H1 (cell line): Measurements from ENCODE around the gene DNAJB11. TPM values are rescaled to one million over a fixed set of nuclear protein-coding genes. Genes with fewer than 3 reads are reported as not detected.
"Not testable (repeated sequence)": the region's sequence is repeated elsewhere in the genome, so short reads cannot be mapped to it uniquely, and the experiment has no call there.

Experiments
- CTCF ChIA-PET: fragments of 300-600 bp; sonication (Branson Sonifier 250); formaldehyde crosslinking; loops from one replicate; lab custom pipeline; 2021; ENCODE audit not compliant: partially characterized antibody; lab: Charles Lee
- POLR2A ChIA-PET: fragments of 300-600 bp; sonication (Branson Sonifier 250); formaldehyde crosslinking; loops from one replicate; lab custom pipeline; 2021; ENCODE audit warnings: inconsistent platforms; ENCODE audit not compliant: partially characterized antibody; lab: Charles Lee
- DNase-seq, 2 experiments: peaks; one replicate each; pipeline versions ENCODE4 v3.0.0 to v3.0.0-alpha.2; 2010 to 2022; ENCODE audit warnings: low spot score in 2 of 2, low read depth in 1 of 2, mixed read lengths in 1 of 2
- FAIRE-seq: peaks from 2 replicates; lab custom pipeline; 2011; peaks lifted over from hg19 to GRCh38; lab: Jason Lieb, UNC
- H2AFZ ChIP-seq: 2 replicates; pipeline ENCODE4 v1.8.1; 2012; ENCODE audit warnings: low read length, inconsistent platforms
- H2AK5ac ChIP-seq: 2 replicates; pipeline ENCODE4 v1.6.1; 2013; ENCODE audit warnings: low read depth, low read length
- H2BK120ac ChIP-seq: replicated peaks from 2 replicates; pipeline ENCODE3; 2013; ENCODE audit warnings: low read depth, low read length, inconsistent platforms
- H2BK12ac ChIP-seq: 2 replicates; pipeline ENCODE4 v1.6.1; 2013; ENCODE audit warnings: low read depth, low read length
- H2BK15ac ChIP-seq: 2 replicates; pipeline ENCODE4 v1.6.1; 2013; ENCODE audit warnings: low read length
- H2BK20ac ChIP-seq: 2 replicates; pipeline ENCODE4 v1.6.1; 2013; ENCODE audit warnings: low read length
- H2BK5ac ChIP-seq: 2 replicates; pipeline ENCODE4 v1.6.1; 2013; ENCODE audit warnings: low read depth, low read length
- H3K14ac ChIP-seq: 2 replicates; pipeline ENCODE4 v1.6.1; 2013; ENCODE audit warnings: inconsistent platforms; ENCODE audit not compliant: insufficient read length
- H3K18ac ChIP-seq: 2 replicates; pipeline ENCODE4 v1.6.1; 2013; ENCODE audit warnings: low read length; ENCODE audit errors: extremely low read depth
- H3K23ac ChIP-seq: 2 replicates; pipeline ENCODE4 v1.6.1; 2013; ENCODE audit warnings: inconsistent platforms; ENCODE audit not compliant: insufficient read length
- H3K23me2 ChIP-seq: 2 replicates; pipeline ENCODE4 v1.6.1; 2013; ENCODE audit warnings: low read depth, low read length
- H3K27ac ChIP-seq: 2 replicates; pipeline ENCODE4 v1.6.1; 2011; ENCODE audit warnings: low read depth, low read length, inconsistent platforms
- H3K27me3 ChIP-seq, 4 experiments: replicated peaks in 1 of 4; 1 replicate in 1 of 4; 2 replicates in 3 of 4; pipeline versions ENCODE4 v1.6.1 to v1.8.1; 2011 to 2013; ENCODE audit warnings: low read length in 3 of 4, mild to moderate bottlenecking in 3 of 4, inconsistent platforms in 2 of 4, mixed read lengths in 2 of 4, moderate library complexity in 1 of 4; ENCODE audit not compliant: control insufficient read depth in 3 of 4, insufficient read depth in 3 of 4; ENCODE audit errors: extremely low read depth in 1 of 4
- H3K36me3 ChIP-seq, 4 experiments: 2 replicates each; pipeline versions ENCODE4 v1.6.1 to v1.8.1; 2011 to 2013; ENCODE audit warnings: mild to moderate bottlenecking in 4 of 4, low read length in 3 of 4, moderate library complexity in 2 of 4, control low read depth in 1 of 4, inconsistent platforms in 1 of 4; ENCODE audit not compliant: insufficient read depth in 4 of 4, control insufficient read depth in 2 of 4
- H3K4ac ChIP-seq: replicated peaks from 2 replicates; pipeline ENCODE3; 2013; ENCODE audit warnings: low read length, low read depth, mixed read lengths, inconsistent platforms; ENCODE audit not compliant: insufficient read length
- H3K4me1 ChIP-seq, 4 experiments: replicated peaks in 1 of 4; 1 replicate in 1 of 4; 2 replicates in 3 of 4; pipeline versions ENCODE4 v1.6.1 to v1.8.1; 2011 to 2013; ENCODE audit warnings: low read length in 3 of 4, inconsistent platforms in 2 of 4, mixed read lengths in 1 of 4; ENCODE audit not compliant: insufficient read depth in 4 of 4, control insufficient read depth in 3 of 4
- H3K4me2 ChIP-seq, 2 experiments: 2 replicates each; pipeline versions ENCODE4 v1.6.1 to v1.8.1; 2011 to 2013; ENCODE audit warnings: low read depth in 2 of 2, low read length in 2 of 2, control low read depth in 1 of 2, inconsistent platforms in 1 of 2, mild to moderate bottlenecking in 1 of 2; ENCODE audit not compliant: insufficient read depth in 1 of 2
- H3K4me3 ChIP-seq, 4 experiments: fragments of 200-600, 300-600 bp in 1 of 4; sonication (generic), shearing (Covaris generic), sonication (Bioruptor Twin) in 1 of 4; 2 replicates each; pipeline versions ENCODE4 v1.5.1 to v1.8.1; 2011 to 2016; ENCODE audit warnings: low read length in 4 of 4, low read depth in 3 of 4, control low read depth in 2 of 4, inconsistent platforms in 2 of 4, mild to moderate bottlenecking in 2 of 4, mixed read lengths in 1 of 4, moderate library complexity in 1 of 4; ENCODE audit not compliant: insufficient read depth in 2 of 4; ENCODE audit errors: extremely low read depth in 1 of 4
- H3K56ac ChIP-seq: replicated peaks from 2 replicates; pipeline ENCODE3; 2013; ENCODE audit warnings: low read depth, mild to moderate bottlenecking, mixed read lengths, low read length, inconsistent platforms; ENCODE audit not compliant: insufficient read length
- H3K79me1 ChIP-seq: 2 replicates; pipeline ENCODE4 v1.6.1; 2013; ENCODE audit warnings: low read depth, low read length, control low read depth
- H3K79me2 ChIP-seq, 2 experiments: 2 replicates each; pipeline versions ENCODE4 v1.6.1 to v1.8.1; 2012 to 2013; ENCODE audit warnings: low read length in 2 of 2, mild to moderate bottlenecking in 2 of 2, inconsistent platforms in 1 of 2; ENCODE audit not compliant: insufficient read depth in 2 of 2, control insufficient read depth in 1 of 2
- H3K9ac ChIP-seq, 4 experiments: replicated peaks in 1 of 4; 1 replicate in 1 of 4; 2 replicates in 3 of 4; pipeline versions ENCODE4 v1.6.1 to v1.8.1; 2011 to 2013; ENCODE audit warnings: low read depth in 3 of 4, low read length in 3 of 4, control low read depth in 2 of 4, mild to moderate bottlenecking in 2 of 4, moderate library complexity in 2 of 4, inconsistent platforms in 1 of 4; ENCODE audit errors: extremely low read depth in 1 of 4
- H3K9me3 ChIP-seq, 2 experiments: 2 replicates each; pipeline versions ENCODE4 v1.6.1 to v1.8.1; 2012 to 2013; ENCODE audit warnings: mild to moderate bottlenecking in 2 of 2, moderate library complexity in 2 of 2, control low read depth in 1 of 2, inconsistent platforms in 1 of 2, low read depth in 1 of 2, low read length in 1 of 2, mixed read lengths in 1 of 2; ENCODE audit not compliant: insufficient read depth in 2 of 2
- H4K20me1 ChIP-seq, 2 experiments: replicated peaks in 1 of 2; 2 replicates each; pipeline versions ENCODE3 to v1.8.1; 2011 to 2013; ENCODE audit warnings: inconsistent platforms in 2 of 2, low read length in 2 of 2, mild to moderate bottlenecking in 1 of 2; ENCODE audit not compliant: insufficient read depth in 2 of 2, control insufficient read depth in 1 of 2
- H4K5ac ChIP-seq: 2 replicates; pipeline ENCODE4 v1.6.1; 2013; ENCODE audit warnings: low read length, low read depth, mixed read lengths, inconsistent platforms; ENCODE audit not compliant: insufficient read length
- H4K8ac ChIP-seq: 2 replicates; pipeline ENCODE4 v1.8.0; 2013; ENCODE audit warnings: mild to moderate bottlenecking, moderate library complexity, low read length, inconsistent platforms; ENCODE audit not compliant: insufficient read depth; ENCODE audit errors: extremely low read depth
- H4K91ac ChIP-seq: replicated peaks from 2 replicates; pipeline ENCODE3; 2013; ENCODE audit warnings: low read length, mixed read lengths, inconsistent platforms; ENCODE audit not compliant: insufficient read length
- WGBS, 2 experiments: shearing (Covaris generic) in 1 of 2; methylation state at CpG; one replicate each; pipeline versions ENCODE4 v1.1.6 to v1.1.7; 2013 to 2015; ENCODE audit warnings: low lambda C conversion rate in 2 of 2, mixed read lengths in 2 of 2, inconsistent platforms in 1 of 2, low coverage in 1 of 2, missing lambda C conversion rate in 1 of 2; ENCODE audit not compliant: insufficient replicate concordance in 2 of 2, insufficient coverage in 1 of 2, insufficient read length in 1 of 2; ENCODE audit errors: extremely low coverage in 1 of 2, missing lambda C conversion rate in 1 of 2; 5-methylcytosine and 5-hydroxymethylcytosine counted together
- polyA plus RNA-seq, 7 experiments: library from polyadenylated mRNA; depleted of rRNA in 3 of 7; stranded (reverse) in 5 of 7; unstranded in 2 of 7; fragments of >200 nt in 5 of 7; fragments of 200-250 nt in 2 of 7; gene quantifications; 1 replicate in 5 of 7; 2 replicates in 1 of 7; 4 replicates in 1 of 7; pipeline versions ENCODE4 v1.2.1 to v1.2.3, GENCODE V29; 2011 to 2013; ENCODE audit warnings: missing spikeins in 2 of 7, mixed read lengths in 2 of 7
- small RNA-seq: library from polyadenylated mRNA; stranded (forward); fragments of <200 nt; extraction: miRNeasy Mini kit (QIAGEN cat#:217004); gene quantifications from one replicate; pipeline ENCODE3, GENCODE V24; 2013; ENCODE audit not compliant: insufficient read depth
- total RNA-seq: library from RNA; stranded (reverse); fragmentation: NEBNext Ultra II Directional; extraction: Animal tissue kit (Norgen Biotek cat#: 25700); gene quantifications from 2 replicates; pipeline ENCODE4 v1.2.1, GENCODE V29; 2021

The DNAJB11 gene
- total and polyA plus RNA-seq, 2 of the 8 experiments (the other 6 are each of a cell fraction or from before 2014, with no cell fraction given) = 14.6 to 63.9 TPM

GRCh38 chr3:186634207-186634606 lies 63.7 kb downstream of the DNAJB11 start:
- WGBS, 2 experiments = 96% methylated on average over 5 of the region's 5 CpGs; no CpG with 5 or more reads in 1 of the 2 experiments
- CTCF ChIA-PET = interaction anchor here (1.4 to 5.8 kb wide), 3 partner anchors 9 to 18 kb away, joined by 3 to 50 read pairs (median 5); no protein-coding TSS in a partner anchor

More at GRCh38 chr3:186634207-186634606, 63.7 kb downstream of the DNAJB11 start:
- not testable (repeated sequence) for H4K20me1 ChIP-seq, H3K18ac ChIP-seq, H2AK5ac ChIP-seq, H2BK15ac ChIP-seq, H3K23me2 ChIP-seq, H3K9ac ChIP-seq, H3K27ac ChIP-seq, H4K8ac ChIP-seq, H4K5ac ChIP-seq, FAIRE-seq, H3K23ac ChIP-seq, H3K4me1 ChIP-seq, H3K4me2 ChIP-seq, H2AFZ ChIP-seq, H2BK20ac ChIP-seq, H2BK5ac ChIP-seq, H4K91ac ChIP-seq, H3K79me2 ChIP-seq, H3K4me3 ChIP-seq, H3K9me3 ChIP-seq, H3K14ac ChIP-seq, H2BK12ac ChIP-seq, DNase-seq, H3K36me3 ChIP-seq, H3K56ac ChIP-seq, H3K79me1 ChIP-seq, H2BK120ac ChIP-seq, H3K27me3 ChIP-seq, H3K4ac ChIP-seq
- POLR2A ChIA-PET = interaction anchor here (0.9 kb wide), 1 partner anchor 9 kb away, joined by 3 read pairs; no protein-coding TSS in a partner anchor

Small RNA genes within 50 kb of the gene (small RNA-seq; reads per million reads assigned to genes)
- gene RF00017 = not detected

Other genes starting within 250 kb of the DNAJB11 start
- gene DGKG, start 208.5 kb upstream of the DNAJB11 start, total RNA-seq = 0.30 TPM in 1 of 2 replicates, not detected in the other
- 0.13 and 0.48 TPM in 2 replicates for gene DGKG, start 208.5 kb upstream of the DNAJB11 start, polyA plus RNA-seq (2011; rRNA removed)
- gene CRYGS, start 26.3 kb upstream of the DNAJB11 start, total RNA-seq = 0.90 and 1.8 TPM in 2 replicates
- gene CRYGS, start 26.3 kb upstream of the DNAJB11 start, polyA plus RNA-seq (2011; rRNA removed) = 1.3 and 1.5 TPM in 2 replicates
- gene TBCCD1, start 3.4 kb upstream of the DNAJB11 start, total RNA-seq = 13.4 and 13.9 TPM in 2 replicates
- gene TBCCD1, start 3.4 kb upstream of the DNAJB11 start, polyA plus RNA-seq (2011; rRNA removed) = 8.4 and 11.3 TPM in 2 replicates
- 0.78 and 1.1 TPM in 2 replicates for gene AHSG, start 42.3 kb downstream of the DNAJB11 start, total RNA-seq
- gene AHSG, start 42.3 kb downstream of the DNAJB11 start, polyA plus RNA-seq (2011; rRNA removed) = 0.68 and 0.86 TPM in 2 replicates
- not detected in 2 replicates for gene FETUB, start 69.7 kb downstream of the DNAJB11 start, total RNA-seq
- gene FETUB, start 69.7 kb downstream of the DNAJB11 start, polyA plus RNA-seq (2011; rRNA removed) = 0.15 TPM in 1 of 2 replicates, not detected in the other
- 0.15 TPM in 1 of 2 replicates, not detected in the other for gene HRG, start 95.3 kb downstream of the DNAJB11 start, total RNA-seq
- gene HRG, start 95.3 kb downstream of the DNAJB11 start, polyA plus RNA-seq (2011; rRNA removed) = 0.03 TPM in 1 of 2 replicates, not detected in the other
- 0.31 TPM in 1 of 2 replicates, not detected in the other for gene KNG1, start 146.6 kb downstream of the DNAJB11 start, total RNA-seq
- gene KNG1, start 146.6 kb downstream of the DNAJB11 start, polyA plus RNA-seq (2011; rRNA removed) = 0.05 TPM in 1 of 2 replicates, not detected in the other
- 596 and 604 TPM in 2 replicates for gene EIF4A2, start 212.9 kb downstream of the DNAJB11 start, total RNA-seq
- gene EIF4A2, start 212.9 kb downstream of the DNAJB11 start, polyA plus RNA-seq (2011; rRNA removed) = 401 and 527 TPM in 2 replicates
- gene RFC4, start 235.8 kb downstream of the DNAJB11 start, total RNA-seq = 86.9 and 100 TPM in 2 replicates
- gene RFC4, start 235.8 kb downstream of the DNAJB11 start, polyA plus RNA-seq (2011; rRNA removed) = 17.5 and 21.8 TPM in 2 replicates